ENCODE results near the gene NOA1.

The NOA1 gene

GRCh38 chr4:56977321-56978012 lies at the start of gene NOA1:
NOA1 (minus strand) TSS chr4:56977606; CDS start chr4:56977585, 21 bp downstream.
- peak; percentile 91 for DNase-seq

GRCh38 chr4:57023104-57023503 lies 45.7 kb upstream of the NOA1 start:
- DNase-seq = no peak

DNA sequence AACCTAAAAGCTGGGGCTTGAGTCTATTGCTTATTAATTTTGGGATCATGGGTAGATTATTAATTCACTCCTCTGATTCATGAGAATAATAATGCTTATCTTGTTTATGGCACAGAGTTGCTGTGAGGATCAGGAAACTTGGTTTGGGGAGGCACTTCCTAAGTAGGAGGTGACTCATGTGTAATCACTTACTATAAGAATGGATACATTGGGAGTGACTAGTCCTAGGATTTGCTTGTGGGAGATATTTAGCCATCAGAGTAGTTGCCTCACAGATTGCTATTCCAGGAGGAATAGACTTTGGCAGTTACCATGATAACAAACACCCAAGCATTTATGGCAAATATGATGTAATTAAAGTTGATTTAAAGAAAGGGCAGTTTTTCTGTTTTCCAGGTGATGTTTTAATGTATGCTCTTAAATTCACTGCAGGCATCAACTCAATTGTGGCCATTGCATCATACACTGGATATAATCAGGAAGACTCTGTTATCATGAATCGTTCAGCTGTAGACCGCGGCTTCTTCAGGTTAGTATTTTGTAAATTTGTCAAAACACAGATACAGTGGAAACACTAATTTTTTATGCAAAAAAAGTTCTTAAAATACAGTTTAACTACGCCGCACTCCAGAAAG lies 43.2 kb upstream of the NOA1 start:
- DNase-seq = no peak

DNA sequence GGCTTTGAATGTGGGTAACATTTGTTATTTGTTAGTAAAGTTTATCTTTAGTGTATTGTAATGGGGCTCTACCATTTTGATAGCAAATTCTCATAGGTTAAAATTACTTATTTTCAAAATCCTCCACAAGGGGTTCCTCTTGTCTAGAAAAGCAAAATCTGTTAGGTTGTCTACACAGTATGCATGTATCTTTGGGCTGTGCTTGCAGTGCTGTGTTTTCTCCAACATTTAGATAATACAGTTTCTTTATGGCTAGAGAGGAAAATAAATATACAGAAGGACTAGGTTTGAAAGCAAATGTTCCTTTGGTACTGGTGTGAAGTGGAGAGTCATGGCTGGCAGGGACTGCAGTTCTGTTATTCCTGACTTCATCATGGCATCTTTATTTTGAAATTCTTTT lies 41.6 kb upstream of the NOA1 start:
- DNase-seq = no peak

GRCh38 chr4:57013543-57014120 lies 36.2 kb upstream of the NOA1 start:
- DNase-seq = no peak

DNA sequence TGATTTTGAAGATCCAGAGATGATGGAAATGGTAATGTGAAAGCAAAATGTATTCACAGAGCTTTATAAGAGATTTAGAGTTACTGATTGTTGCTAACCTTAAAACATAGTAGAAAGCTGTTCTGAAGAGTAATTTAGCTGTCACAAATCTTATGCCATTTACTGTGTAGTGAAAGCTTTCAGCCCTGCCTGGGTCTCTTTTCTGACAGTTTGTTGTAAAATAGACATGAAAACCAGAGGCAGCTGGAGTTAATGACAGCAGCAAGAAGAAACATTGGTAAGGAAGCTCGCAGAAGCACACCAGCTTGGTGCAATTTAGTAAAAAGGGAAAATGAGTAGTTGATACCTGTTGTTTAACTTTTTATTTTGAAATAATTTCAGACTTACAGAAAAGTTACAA lies 22.3 kb upstream of the NOA1 start:
- no peak for DNase-seq

DNA sequence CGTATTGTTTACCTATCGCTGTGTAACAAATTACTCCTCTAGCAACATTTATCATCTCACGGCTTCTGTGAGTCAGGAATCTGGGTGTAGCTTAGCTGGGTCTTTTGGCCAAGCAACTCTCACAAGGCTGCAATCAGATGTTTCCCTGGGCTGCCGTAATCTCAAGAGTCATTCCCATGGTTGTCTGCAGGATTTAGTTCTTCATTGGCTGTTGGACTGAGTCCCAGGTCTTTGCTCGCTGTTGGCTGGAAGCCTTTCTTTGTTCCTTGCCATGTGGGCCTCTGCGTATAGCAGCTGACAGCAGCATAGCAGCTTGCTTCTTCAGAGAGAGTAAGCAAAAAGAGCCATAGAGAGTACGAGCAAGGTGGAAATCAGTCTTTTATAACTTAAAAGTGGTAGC lies 18.1 kb upstream of the NOA1 start:
- peak; percentile 63 for DNase-seq

DNA sequence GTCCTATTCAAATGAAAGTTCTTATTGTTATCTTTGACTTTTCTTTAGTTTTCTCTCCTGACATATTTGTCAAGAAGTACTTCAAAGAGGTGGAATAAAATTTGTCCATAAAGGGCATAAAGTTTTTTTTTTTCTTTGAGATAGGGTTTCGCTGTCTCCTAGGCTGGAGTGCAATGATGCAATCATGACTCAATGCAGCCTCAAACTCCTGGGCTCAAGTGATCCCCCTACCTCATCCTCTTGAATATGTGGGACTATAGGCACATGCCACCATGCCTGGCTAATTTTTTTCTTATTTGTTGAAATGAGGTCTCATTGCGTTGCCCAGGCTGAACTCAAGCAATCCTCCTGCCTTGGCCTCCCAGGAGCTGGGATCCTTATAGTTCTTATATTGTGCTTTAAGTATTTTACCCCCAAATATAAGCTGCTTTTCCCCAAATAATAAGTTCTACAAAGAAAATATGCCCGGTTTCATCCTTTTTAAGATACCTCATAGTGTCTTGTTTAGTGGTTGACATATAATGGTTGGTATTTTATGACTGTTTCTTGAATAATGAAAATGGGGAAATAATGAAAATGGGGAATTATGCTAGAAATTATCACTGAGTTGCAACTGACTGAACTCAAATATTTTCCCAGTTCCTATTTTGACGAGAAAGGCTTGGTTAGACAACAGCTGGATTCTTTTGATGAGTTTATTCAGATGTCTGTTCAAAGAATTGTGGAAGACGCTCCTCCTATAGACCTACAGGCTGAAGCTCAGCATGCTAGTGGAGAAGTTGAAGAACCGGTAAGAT lies 12.9 kb upstream of the NOA1 start:
- no peak for DNase-seq

- DNase-seq = no peak
Observed at GRCh38 chr4:56986952-56987351, 9.5 kb upstream of the NOA1 start.

- no peak for DNase-seq
Observed at GRCh38 chr4:56986192-56986591, 8.8 kb upstream of the NOA1 start.

DNA sequence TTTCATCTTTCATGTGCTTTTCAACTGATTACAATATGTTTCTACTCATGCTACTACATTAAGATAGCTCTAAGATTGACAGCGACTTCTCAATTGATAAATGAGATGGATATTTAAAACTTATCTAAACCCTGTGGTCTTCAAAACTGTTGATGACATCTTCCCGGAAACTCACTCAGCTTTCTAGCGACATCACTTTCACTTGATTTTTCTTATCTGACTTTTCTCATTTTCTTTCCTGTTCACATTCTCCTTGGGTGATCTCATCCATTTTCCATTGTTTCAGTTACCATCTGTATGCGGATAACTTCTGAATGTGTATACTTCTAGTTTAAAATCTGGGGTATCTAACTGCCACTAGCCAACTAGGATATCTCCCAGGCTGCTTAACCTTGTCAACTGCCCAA lies 4.4 kb upstream of the NOA1 start:
- no peak for DNase-seq

DNA sequence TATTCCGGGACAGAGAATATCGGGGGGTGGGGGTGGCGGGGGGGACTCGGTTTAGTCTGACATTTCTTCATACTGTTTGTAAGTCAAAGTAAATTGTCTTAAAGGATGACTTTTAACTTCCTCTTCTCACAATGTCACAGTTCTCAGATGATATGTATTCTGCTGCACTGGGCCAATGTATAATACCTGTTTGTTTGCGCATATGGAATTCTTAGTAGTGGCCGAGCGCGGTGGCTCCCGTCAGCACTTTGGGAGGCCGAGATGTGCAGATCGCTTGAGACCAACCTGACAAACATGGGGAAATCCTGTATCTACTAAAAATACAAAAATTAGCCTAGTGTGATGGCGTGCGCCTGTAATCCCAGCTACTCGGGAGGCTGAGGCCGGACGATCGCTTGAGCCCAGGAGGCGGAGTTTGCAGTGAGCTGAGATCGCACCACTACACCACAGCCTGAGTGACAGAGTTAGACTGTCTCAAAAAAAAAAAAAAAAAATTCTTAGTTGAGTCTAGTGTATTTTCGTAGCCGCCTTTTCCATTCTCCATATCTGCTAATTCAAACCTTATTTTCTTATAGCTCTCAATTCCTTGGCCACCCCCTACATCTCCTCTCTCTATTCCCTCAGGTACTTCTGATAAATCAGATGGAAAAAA lies 2.1 kb upstream of the NOA1 start:
- no peak for DNase-seq

DNA sequence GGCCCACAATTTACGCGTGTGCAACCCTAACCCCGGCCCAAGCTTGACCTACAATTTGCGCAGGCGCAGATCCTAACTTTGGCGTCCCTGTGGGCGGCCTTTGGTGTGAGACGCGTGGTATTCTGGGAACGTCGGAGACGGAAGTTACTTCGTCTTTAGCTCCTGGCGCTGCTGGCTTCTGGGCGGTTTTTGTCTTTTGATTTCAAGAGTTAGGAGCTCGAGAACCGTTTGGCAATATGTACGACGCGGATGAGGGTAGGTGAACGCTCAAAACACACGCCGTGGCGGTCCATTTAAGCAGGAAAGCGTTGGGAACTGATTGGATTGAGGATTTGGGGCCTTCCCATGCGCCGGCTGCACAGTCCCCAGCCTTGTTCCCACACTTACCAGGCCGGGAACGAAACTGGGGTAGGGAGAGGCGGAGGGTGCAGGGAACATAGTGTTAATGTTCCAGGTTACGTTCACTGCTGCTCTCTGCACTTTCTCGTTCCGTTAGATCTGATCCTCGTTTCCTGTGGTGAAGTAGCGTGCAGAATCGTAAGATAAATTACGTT lies 1.4 kb upstream of the NOA1 start, which contains the start of gene POLR2B:
Gene POLR2B, plus strand, starts transcription at position 147 of the 554 bp plus-strand sequence. Its CDS starts 90 bp downstream, at position 237.
- DNase-seq = peak; percentile 92

DNA sequence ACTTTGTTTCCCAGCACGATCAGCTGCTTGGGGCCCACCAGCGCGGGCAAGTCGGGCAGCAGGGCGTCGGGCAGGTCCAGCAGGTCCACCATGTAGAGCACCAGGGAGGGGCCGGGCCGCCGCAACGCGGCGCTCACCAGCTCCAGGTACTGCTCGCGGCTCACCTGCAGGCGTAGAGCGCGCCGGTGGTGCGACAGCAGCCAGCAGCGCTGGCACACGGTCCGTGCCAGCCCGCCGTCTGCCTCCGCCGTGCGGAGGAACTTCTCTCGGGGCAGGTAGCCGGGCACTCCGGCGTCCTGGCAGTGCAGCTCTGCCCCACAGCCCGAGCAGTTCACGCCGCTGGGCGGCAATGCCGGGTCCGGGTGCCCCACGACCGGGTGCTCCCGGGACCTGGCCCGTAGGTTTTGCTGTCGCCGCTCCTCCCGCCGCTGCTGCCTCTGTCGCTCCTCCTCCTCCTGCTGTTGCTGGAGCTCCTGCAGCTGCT lies 527 bp downstream of the NOA1 start:
- no peak for DNase-seq

GRCh38 chr4:56976283-56976836 lies 1.0 kb downstream of the NOA1 start:
- DNase-seq = no peak

DNA sequence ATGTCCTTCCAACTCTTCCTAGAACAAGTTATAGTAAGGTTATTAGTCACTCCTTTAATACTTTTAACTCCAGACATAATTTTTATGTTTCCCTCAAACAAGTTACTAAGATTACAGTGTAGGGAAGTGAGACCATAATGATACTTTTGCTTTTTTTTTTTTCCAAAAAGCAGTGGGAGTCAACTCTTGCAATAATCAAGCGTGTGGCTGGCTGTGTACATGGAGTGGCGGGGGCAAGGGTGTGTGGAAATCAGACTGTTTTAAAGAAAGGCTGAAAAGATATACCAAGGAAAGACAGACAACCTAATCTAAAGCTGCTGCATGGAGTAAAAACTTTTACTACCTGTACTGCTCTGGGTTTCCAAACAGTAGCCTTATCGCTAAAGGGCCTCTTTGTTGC lies 4.1 kb downstream of the NOA1 start:
- DNase-seq = no peak

- DNase-seq = no peak
Observed at GRCh38 chr4:56972809-56973208, 4.6 kb downstream of the NOA1 start.

DNA sequence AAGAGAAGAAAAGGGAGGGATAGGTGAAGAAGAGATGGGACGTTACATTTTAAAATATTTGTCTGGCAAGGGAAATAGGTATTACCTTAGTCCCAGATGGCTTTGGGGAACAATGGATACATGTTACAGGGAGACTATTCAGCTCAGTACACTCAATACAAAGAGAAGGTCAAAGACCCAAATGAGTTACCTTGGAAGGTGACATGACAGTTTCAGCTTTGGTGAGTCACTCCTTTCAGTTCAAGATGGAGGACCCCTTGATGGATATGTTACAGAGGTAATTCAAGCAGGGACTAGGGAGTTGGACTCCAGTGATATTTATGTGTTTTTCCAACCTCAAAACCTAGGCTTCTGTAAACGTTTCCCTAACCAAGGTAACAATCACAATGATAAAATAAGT lies 5.0 kb downstream of the NOA1 start:
- DNase-seq = no peak

DNA sequence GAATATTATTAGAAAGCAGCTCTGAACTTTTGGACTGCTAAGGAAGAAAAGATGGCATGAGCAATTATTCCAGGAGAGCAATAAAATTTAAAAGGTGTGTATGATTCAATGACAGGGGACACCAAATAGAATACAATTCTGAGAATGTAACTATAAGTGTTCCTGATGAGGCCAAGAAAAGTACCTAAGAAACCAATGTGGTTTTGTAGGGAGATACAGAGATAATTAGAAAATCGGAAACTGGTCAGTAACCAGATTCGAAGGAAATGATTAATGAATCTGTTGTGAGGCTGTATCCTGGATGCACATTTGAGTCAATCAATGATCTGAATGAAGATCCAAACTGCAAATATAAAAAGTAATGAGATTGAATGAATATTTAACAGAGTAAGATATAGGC lies 6.0 kb downstream of the NOA1 start:
- DNase-seq = no peak

DNA sequence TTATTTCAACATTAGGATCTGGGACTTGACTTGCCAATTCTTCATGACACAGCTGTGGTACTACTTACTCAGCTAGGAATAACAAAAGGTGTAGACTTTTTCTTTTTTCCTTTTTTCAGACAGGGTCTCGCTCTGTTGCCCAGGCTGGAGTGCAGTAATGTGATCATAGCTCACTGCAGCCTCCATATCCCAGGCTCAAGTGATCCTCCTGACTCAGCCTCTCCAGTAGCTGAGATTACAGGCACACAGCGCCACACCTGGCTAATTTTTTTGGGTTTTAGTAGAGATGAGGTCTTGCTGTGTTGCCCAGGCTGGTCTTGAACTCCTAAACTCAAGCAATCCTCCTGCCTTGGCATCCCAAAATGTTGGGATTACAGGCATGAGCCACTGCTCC lies 16.3 kb downstream of the NOA1 start:
- DNase-seq = no peak

GRCh38 chr4:56959100-56959499 lies 18.3 kb downstream of the NOA1 start:
- no peak for DNase-seq

DNA sequence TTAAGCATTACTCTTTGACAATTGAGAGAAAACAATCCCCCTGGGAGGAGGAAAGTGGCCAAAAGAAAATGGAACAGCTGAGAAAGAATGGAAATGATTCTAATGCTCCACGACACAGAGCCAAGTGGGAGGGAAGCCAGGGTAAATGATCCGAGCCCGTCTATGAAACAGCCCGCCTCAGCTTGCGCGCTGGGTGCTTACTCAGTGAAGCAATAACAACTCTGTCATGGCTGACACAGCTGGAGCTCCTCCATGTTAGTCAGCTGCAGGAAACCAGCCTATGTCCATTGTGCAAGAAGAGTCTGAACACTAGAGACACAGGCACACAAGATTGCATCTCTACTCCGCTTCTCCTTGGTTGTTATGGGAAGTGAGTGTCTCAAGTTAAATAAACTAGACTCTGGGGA lies 19.3 kb downstream of the NOA1 start:
- DNase-seq = no peak

Measured in NCI-H2029 treated with DMSO at 0.1 percent for 48 hours (cell line).